NOMO-1 treated with dmso at 0.1 percent for 144 hours (cell line): ENCODE measurements around the gene PBX1.

Source experiments
- DNase-seq: peaks from one replicate; lab custom pipeline; 2025; ENCODE audit not compliant: unreplicated experiment; lab: John Stamatoyannopoulos, UW

PBX1 gene

DNA sequence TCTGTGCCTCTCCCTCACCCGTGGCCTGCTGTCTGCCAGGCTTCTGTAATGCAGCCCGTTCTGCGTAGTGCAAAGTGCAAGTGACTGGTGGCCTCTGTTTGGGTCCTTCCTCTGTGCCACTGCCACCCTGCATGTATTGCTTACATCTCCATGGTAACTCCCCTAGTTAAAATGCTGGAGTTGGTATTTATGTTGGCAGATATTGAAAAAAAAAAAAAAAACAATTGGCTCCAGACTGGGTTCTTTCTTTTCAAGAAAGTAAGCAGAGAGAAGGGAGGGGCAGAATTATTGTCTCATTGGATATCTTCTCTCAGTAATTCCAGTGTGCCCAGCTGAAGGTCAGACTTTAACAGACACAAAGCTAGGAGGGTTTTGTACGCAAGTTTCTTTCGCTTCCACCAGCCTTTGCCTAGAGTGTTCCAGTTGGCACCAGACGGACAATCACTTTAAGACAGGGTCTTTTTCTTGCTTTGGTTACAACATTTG lies 242.3 kb downstream of the PBX1 start:
- DNase-seq, result no peak

DNA sequence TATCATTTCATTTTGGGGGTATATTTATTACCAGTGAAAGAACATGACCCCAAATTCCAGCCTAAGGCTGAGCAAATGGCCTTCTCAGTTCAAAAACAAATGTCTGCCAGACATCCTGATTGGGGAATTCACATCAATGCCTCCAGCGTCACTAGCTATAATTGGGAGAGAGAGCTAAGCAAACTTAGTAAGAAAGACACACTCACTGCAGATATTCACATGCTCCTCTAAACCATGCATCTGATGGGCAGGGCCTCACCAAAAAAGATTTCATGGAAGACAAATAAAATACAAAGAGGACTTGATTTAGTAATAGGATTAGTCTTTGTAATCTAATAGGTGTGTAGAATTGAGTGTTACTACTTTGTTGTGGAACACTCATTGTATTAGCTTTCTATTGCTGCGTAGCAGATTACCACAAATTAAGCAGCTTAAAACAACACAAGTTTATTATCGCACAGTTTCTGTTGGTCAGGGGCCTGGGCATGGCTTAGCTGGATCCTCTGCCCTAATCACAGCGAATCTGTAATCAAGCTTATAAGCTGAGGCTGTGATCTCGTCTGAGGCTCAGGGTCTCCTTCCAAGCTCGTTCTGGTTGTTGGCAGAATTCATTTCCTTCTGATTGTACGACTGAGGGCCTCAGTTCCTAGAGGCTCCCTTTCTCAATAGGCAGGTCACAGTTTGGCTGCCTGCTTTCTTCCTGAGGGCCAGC lies 243.0 kb downstream of the PBX1 start:
- no peak for DNase-seq

DNA sequence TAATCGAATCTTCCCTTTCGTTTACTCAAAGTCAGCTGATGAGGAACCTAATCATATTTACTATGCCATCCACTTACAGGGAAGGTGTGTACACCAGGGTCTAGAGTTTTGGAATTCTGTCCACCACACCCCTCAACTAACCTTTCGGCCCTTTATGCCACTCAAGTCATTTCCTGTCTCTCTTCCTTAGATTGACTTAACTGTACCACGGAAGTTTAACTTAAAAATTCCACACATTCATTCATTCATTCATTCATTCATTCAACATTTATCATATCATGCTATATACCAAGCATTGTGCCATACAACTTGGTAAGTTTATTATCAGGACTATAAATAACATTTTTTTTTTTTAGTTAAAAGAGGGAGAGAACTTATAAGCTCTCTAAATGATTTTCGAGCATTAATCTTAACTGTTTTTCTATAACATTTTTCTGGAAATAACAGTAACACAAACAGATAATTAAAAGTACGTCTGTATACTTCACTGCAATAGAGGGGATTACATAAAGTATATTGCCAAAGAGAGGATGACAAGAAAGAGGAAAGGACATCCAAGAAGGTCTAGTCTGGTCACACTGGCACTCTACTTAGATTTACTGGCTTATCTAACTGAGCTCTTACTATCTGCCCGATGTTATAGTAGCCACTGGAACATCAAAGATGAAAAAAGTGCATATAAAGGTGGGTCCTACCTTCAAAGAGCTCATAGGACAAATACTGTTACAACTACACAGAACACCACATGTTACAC lies 243.7 kb downstream of the PBX1 start:
- no peak for DNase-seq

DNA sequence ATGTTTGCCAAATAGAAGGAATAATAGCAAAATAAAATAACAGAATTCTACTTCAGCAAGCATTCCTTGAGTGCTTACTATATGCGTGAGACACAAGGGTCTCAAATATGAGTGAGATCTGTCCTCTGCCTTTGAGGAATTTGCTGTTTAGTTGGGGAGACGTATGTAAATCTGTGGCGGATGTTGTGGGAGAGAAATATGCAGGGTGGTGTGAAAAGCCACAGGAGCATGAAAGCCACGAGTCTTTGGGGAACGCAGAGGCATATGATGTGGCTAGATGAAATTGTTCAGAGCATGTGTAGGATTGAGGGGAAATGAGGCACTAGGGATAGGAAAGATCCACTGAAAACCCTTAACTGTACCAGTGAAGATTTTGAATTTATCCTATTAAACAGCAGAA lies 244.4 kb downstream of the PBX1 start:
- DNase-seq, result no peak

GRCh38 chr1:164804366-164804765 lies 245.4 kb downstream of the PBX1 start:
- no peak for DNase-seq

DNA sequence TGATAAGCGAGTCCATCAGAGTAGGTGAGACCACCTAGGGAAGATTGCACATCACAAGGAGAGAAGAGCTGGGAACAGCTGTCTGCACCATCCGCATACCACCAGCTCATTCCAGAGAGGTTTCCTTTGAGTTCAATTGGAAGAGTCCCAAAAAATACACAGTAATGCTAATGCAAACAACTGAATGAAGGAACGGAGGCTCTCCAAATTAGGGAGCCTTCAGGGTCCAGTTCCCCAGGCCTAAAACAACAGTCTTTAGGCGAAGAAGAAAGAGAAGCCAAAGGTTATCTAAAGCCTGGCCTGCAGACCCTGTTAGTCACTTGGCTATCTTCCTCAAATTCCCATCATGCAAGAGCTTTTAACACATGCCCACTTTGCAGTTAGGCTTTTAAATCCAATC lies 246.4 kb downstream of the PBX1 start:
- DNase-seq, result no peak

GRCh38 chr1:164806531-164806930 lies 247.5 kb downstream of the PBX1 start:
- no peak for DNase-seq

DNA sequence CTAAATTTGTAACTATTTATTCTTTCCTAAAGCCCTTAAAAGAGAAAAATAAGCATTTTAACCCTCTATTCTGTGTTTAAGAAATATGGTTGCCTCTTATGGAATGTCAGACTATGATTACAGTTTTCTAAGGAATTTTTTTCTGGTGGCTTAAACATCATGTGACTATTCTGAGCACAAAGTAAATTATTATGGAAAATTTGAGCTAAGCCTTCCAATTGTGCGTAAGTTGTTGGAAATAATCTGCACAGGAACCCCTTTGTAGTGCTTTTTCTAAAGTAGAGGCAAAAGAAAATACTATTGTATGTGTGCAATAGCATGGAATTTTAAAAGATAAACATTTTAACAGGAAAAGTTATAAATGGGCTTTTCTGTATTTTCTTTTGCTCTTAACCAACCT lies 254.8 kb downstream of the PBX1 start:
- DNase-seq, result no peak

GRCh38 chr1:164821648-164822047 lies 262.7 kb downstream of the PBX1 start:
- no peak for DNase-seq

DNA sequence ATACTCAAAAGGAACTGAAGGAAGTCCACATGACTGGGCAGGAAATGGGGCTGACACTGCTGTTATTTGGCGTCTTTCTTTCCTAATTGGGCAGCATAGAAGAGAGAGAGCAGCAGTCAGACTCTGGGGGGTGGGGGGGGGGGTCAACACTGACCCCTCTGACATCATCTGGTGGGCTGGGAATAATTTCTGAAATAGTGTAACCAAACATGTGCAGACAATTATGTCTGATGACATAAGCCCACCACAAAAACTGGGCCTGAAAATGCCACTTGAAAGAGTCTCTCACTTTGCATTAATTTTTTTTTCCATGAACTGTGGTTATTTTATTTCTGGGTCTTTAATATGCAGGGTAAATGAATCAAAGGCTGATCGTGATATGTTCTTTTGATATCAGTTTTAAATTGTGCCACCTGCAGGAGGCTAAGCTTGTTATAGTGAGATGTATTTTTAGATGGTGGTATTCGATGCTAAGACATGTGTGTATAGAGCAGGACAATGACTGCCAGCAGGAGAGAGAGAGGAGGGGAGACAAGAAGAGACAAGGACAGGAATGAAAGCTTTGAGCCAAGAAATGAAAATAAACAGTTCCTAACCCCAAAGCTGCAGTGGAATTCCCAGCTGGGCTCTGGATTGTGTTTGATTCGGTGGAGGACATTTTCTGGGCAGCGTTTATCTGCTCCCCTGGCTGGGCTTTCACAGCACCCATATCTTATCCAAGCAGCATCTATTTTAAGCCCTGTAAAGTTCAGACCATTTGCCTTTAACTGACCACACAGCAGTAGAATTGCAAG lies 264.7 kb downstream of the PBX1 start:
- no peak for DNase-seq

DNA sequence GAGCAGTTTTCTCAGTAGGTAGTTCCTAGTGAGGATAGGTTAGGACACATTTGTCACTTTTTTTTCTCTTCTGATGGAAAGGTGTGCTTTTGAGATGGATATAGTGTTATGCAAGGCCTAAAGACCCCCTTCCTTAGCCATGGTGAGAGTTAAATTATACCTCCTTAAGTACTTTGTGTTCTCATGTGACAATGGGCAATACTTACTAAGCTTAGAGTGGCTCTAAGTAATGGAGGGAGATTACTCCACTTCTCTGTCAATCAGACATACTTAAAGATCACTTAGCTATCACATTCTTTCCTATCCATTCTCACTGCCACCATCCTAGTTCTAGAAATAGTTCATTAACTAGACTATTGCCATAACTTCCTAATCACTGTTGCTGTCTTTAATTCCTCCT lies 265.6 kb downstream of the PBX1 start:
- no peak for DNase-seq

- no peak for DNase-seq
Measured at GRCh38 chr1:164830628-164831027, 271.6 kb downstream of the PBX1 start.

DNA sequence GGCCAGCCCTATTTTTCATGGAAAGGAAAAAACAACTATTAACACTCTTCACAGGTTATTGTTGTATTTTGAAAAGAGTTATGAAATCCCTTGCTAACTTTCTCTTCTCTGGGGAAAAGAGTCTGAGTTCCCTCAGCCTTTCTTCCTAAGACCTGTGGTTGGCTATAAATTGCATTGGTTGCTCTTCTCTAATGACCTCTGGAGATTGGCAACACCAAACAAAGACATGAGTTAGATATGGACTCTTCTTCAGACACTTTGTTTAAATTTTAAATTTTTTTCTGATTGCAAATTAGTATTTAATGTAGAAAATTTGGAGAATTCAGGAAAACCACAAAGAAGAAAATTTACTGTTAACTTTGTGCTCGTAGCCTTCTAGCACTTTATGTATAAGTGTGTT lies 275.7 kb downstream of the PBX1 start:
- DNase-seq, result no peak

DNA sequence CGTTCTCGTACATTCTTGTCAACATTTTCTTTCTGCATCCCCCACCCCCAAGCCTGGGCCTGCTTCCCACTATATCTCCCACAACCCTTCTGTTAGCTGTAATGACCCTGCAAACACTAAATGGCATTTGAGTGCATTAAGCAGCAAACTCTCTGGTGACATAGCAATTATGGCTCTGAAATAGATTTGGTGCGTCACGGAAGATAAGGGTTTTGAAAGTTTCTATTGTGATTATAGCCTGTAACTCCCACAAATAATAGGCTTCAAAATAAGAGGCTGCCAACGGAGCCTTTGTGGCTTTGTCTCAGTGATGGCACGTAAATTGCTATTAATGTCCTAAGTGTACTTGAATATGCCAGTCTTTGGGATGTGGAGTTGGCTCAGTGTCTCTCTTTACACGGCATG lies 277.6 kb downstream of the PBX1 start:
- DNase-seq, result no peak

GRCh38 chr1:164838786-164839185 lies 279.8 kb downstream of the PBX1 start:
- DNase-seq, result no peak

- no peak for DNase-seq
Measured at GRCh38 chr1:164840936-164841335, 282.0 kb downstream of the PBX1 start.

DNA sequence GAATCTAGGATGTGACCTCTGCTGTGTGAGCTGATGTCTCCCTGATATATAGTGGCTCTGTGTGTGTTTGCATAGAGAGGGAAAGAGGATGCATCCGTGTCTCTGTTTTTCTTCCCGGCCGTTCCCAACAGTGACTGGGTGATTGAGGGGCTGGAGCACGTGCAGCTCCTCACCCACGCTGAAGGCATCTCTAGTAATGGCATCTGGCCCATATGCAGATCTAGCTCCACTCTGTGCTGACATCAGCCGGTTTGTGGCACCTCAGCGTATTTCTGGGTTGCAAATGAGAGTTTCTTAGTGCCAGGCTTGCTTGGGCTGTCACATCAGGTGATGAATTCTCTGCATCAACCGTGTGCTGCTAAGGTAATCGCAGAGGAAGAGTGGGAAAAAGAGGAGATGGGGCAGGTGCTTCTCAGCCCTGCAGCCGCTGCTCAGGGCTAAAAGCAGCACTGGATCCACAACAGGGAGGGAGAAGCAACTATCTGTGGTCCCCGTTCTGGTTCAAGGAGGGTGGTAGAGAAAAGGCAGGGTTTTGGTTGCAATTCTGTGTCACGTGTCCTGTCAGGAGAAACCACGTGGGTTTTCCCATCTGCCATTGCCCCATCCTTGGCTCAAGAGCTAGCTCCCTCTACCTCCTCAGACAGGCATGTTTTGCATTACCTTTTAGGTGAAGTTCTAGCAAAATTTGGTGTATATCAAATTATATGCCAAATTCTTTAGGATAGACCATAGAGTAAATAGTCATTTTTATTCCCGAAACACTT lies 282.9 kb downstream of the PBX1 start:
- no peak for DNase-seq

DNA sequence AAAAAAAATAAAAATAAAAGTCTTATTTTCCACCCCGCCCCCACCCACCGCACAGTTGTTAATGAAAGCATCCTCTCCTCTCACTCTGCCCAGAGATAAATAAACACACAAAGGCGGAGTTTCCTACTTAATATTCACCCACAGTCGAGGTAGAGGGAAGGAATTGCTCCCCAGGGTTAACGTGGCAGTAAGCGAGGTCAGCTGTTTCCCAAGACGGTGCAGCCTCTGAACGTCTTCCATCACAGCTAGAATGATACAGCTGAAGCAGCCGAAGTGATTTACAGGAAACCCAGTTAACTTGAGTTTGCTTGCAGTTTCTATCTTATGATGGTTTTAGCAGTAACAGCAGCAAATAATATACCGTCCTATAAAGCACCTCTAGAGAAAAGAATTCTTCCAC lies 283.9 kb downstream of the PBX1 start:
- DNase-seq, result no peak

DNA sequence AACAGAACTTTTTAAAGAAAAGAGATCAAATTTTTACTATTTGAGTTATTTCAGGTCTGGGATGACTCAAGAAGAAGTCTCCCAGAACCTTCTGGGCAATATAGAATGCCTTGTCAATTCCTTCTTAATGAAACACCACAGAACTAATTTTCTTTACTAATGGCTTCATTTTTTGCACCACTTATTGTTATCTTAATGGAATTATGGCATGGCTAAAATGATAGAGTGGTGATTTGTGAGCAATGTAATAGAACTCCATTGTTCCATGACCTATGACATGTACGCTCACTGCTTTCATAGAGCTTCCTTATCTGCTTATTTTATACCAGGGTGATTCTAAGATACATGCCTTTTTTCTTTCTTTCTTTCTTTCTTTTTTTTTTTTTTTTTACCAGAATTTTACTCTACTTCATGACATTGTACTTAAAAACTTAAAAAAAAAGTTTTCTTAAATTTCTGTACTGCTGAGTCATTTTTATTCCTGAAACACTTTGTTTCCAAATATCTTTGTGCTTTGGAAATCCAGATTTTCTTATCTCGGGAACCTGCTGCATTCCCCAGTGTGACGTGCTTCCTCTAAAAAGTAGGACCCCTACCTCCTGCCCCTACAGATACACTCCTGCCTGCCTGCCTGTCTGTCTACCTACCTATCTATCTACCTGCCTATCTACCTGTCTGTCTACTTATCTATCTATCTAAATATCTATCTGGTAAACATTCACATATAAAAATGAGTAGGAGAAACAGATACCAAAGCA lies 284.9 kb downstream of the PBX1 start:
- no peak for DNase-seq
